Endothelial cell of umbilical vein (primary cell): ENCODE results near the gene AP3S2. TPM values are rescaled to one million over a fixed set of nuclear protein-coding genes. Genes with fewer than 3 reads are reported as not detected.

Source experiments
- BruUV-seq: library from RNA; stranded (reverse); fragments of 400-500 nt; replicated peaks from 2 replicates; lab custom pipeline; 2021; lab: Mats Ljungman, UMichigan
- CTCF ChIA-PET: fragments of 300-600, 350-600 bp; sonication (Branson Sonifier 250); formaldehyde crosslinking; loops from one replicate; lab custom pipeline; 2021; ENCODE audit warnings: antibody characterized with exemption, inconsistent platforms; lab: Charles Lee
- POLR2A ChIA-PET: fragments of 300-600, 350-600 bp; sonication (Branson Sonifier 250); formaldehyde crosslinking; loops from one replicate; lab custom pipeline; 2021; ENCODE audit warnings: antibody characterized with exemption, inconsistent platforms; lab: Charles Lee
- DNase-seq: peaks from one replicate; pipeline ENCODE4 v3.0.0-alpha.2; 2011; ENCODE audit warnings: low read depth, low spot score
- FAIRE-seq: peaks from 2 replicates; lab custom pipeline; 2011; peaks lifted over from hg19 to GRCh38; lab: Jason Lieb, UNC
- H2AFZ ChIP-seq: 2 replicates; pipeline ENCODE4 v1.6.0; 2012; ENCODE audit warnings: low read depth, low read length, control low read depth, inconsistent platforms
- H3K27ac ChIP-seq: 2 replicates; pipeline ENCODE4 v1.5.1; 2011; ENCODE audit warnings: low read depth, mild to moderate bottlenecking, control low read depth, low read length, moderate library complexity; ENCODE audit not compliant: insufficient read depth
- H3K27me3 ChIP-seq, 2 experiments: 2 replicates each; pipeline versions ENCODE4 v1.6.0 to v1.6.1; 2011; ENCODE audit warnings: low read length in 2 of 2, mixed read lengths in 1 of 2; ENCODE audit not compliant: control insufficient read depth in 2 of 2, insufficient read depth in 2 of 2
- H3K36me3 ChIP-seq, 2 experiments: 2 replicates in 1 of 2; 3 replicates in 1 of 2; pipeline ENCODE4 v1.5.1; 2011; ENCODE audit warnings: low read length in 2 of 2, mild to moderate bottlenecking in 1 of 2, moderate library complexity in 1 of 2; ENCODE audit not compliant: control insufficient read depth in 2 of 2, insufficient read depth in 2 of 2; ENCODE audit errors: extremely low read depth in 1 of 2
- H3K4me1 ChIP-seq: 3 replicates; pipeline ENCODE4 v1.5.1; 2011; ENCODE audit warnings: mild to moderate bottlenecking, low read length; ENCODE audit not compliant: control insufficient read depth, insufficient read depth; ENCODE audit errors: extremely low read depth
- H3K4me2 ChIP-seq: 2 replicates; pipeline ENCODE4 v1.6.1; 2011; ENCODE audit warnings: low read length, control low read depth, mixed read lengths; ENCODE audit not compliant: insufficient read depth
- H3K4me3 ChIP-seq, 3 experiments: fragments of 200-600 bp in 1 of 3; sonication (generic), shearing (Covaris generic) in 1 of 3; replicated peaks in 1 of 3; 2 replicates each; pipeline ENCODE4 v1.5.1; 2011 to 2016; ENCODE audit warnings: control low read depth in 3 of 3, low read length in 3 of 3, mild to moderate bottlenecking in 2 of 3, inconsistent platforms in 1 of 3, low read depth in 1 of 3, moderate library complexity in 1 of 3; ENCODE audit not compliant: insufficient read depth in 1 of 3
- H3K79me2 ChIP-seq: 2 replicates; pipeline ENCODE4 v1.6.0; 2012; ENCODE audit warnings: low read length, inconsistent platforms; ENCODE audit not compliant: control insufficient read depth, insufficient read depth
- H3K9ac ChIP-seq: replicated peaks from 2 replicates; pipeline ENCODE3; 2011; ENCODE audit warnings: low read length, control low read depth; ENCODE audit not compliant: insufficient read depth; ENCODE audit errors: extremely low read depth
- H3K9me1 ChIP-seq: replicated peaks from 3 replicates; pipeline ENCODE4 v1.6.0; 2011; ENCODE audit warnings: mild to moderate bottlenecking, low read length; ENCODE audit not compliant: control insufficient read depth, insufficient read depth; ENCODE audit errors: extremely low read depth
- H3K9me3 ChIP-seq: replicated peaks from 2 replicates; pipeline ENCODE4 v1.5.1; 2012; ENCODE audit warnings: low read length, inconsistent platforms; ENCODE audit not compliant: control insufficient read depth, insufficient read depth
- H4K20me1 ChIP-seq: replicated peaks from 2 replicates; pipeline ENCODE3; 2011; ENCODE audit warnings: mild to moderate bottlenecking, low read length; ENCODE audit not compliant: control insufficient read depth, insufficient read depth; ENCODE audit errors: extremely low read depth
- CTCF ChIP-seq, 2 donors: IDR thresholded peaks; 1 replicate in 1 of 2; 2 replicates in 1 of 2; pipeline ENCODE4 v1.5.1; 2011; ENCODE audit warnings: low read length in 2 of 2, mild to moderate bottlenecking in 2 of 2, moderate library complexity in 2 of 2, control low read depth in 1 of 2, inconsistent platforms in 1 of 2, low read depth in 1 of 2; ENCODE audit not compliant: insufficient read depth in 1 of 2; ENCODE audit errors: extremely low read depth in 1 of 2
- EZH2 ChIP-seq: IDR thresholded peaks from 2 replicates; pipeline ENCODE4 v1.6.1; 2012; ENCODE audit warnings: borderline replicate concordance, low read depth, mild to moderate bottlenecking, moderate library complexity, low read length, inconsistent platforms; ENCODE audit not compliant: severe bottlenecking
- FOS ChIP-seq: IDR thresholded peaks from 2 replicates; pipeline ENCODE4 v1.6.1; 2011; ENCODE audit warnings: mild to moderate bottlenecking, low read length, moderate library complexity, borderline replicate concordance; ENCODE audit not compliant: insufficient read depth
- JUN ChIP-seq: IDR thresholded peaks from 2 replicates; pipeline ENCODE4 v1.6.1; 2011; ENCODE audit warnings: borderline replicate concordance, low read depth; ENCODE audit not compliant: insufficient read length, insufficient read depth
- MYC ChIP-seq: IDR thresholded peaks from one replicate; pipeline ENCODE4 v1.6.1; 2011; ENCODE audit warnings: mild to moderate bottlenecking, low read depth, low read length
- POLR2A ChIP-seq: IDR thresholded peaks from 2 replicates; pipeline ENCODE4 v1.6.1; 2012; ENCODE audit warnings: low read depth, mild to moderate bottlenecking, control low read depth, low read length
- POLR2AphosphoS5 ChIP-seq: IDR thresholded peaks from 2 replicates; pipeline ENCODE4 v1.6.1; 2012; ENCODE audit warnings: low read depth, mild to moderate bottlenecking, control low read depth, low read length, moderate library complexity; ENCODE audit not compliant: insufficient read depth
- dilution Hi-C: fragments of 300-500 bp; cut with MboI; formaldehyde crosslinking; loops from one replicate; pipeline ENCODE4 v1.15.0; 2019; ENCODE audit warnings: low sequenced_read_pairs; ENCODE audit not compliant: extremely low pct_ligation_motif_present
- intact Hi-C: fragments of 100-400 bp; cut with micrococcal nuclease; formaldehyde crosslinking; loops from one replicate; pipeline ENCODE4 v1.10.0; 2022
- polyA plus RNA-seq, 4 experiments: library from polyadenylated mRNA; depleted of rRNA in 3 of 4; stranded (reverse) in 3 of 4; unstranded in 1 of 4; fragments of >200 nt; gene quantifications; 2 replicates each; pipeline versions ENCODE4 v1.2.1 to v1.2.3, GENCODE V29; 2011 to 2012; ENCODE audit warnings: missing spikeins in 1 of 4
- total RNA-seq: library from RNA; stranded (reverse); gene quantifications from 2 replicates; pipeline ENCODE4 v1.2.3, GENCODE V29; 2021

AP3S2 gene
- total and polyA plus RNA-seq, 2 donors (not counting 3 experiments of a cell fraction or from before 2014, with no cell fraction given): 14.6 to 31.1 TPM

GRCh38 chr15:89814112-89814742 lies 79.6 kb downstream of the AP3S2 start:
- POLR2A ChIA-PET: interaction anchor here (0.7 to 1.8 kb wide), 6 partner anchors 12 to 61 kb away, joined by 3 to 8 read pairs (median 4); no protein-coding TSS in a partner anchor
- dilution Hi-C loops (no loop called here), intact Hi-C loops (loop anchor here (2.0 kb wide), 2 partner anchors 19 to 61 kb away; no protein-coding TSS in a partner anchor)
- TF ChIP-seq POLR2A (no peak), JUN (no peak), MYC (no peak), CTCF (IDR thresholded peaks at IDR 0.05; ENCODE audit: extremely low read depth in 1 of 2, insufficient read depth in 1 of 2, low read depth in 1 of 2, low read length in 2 of 2) (no peak), POLR2AphosphoS5 (no peak), EZH2 (no peak), FOS (no peak)
- Histone ChIP-seq H4K20me1 (no peaks in the 10 kb centered on the region), H3K4me3 (peak overlapping the region; percentile 86 to 95 (median 94)), H2AFZ (peak overlapping the region; percentile 12), H3K4me2 (peak overlapping the region; percentile 79), H3K4me1 (peaks cover 35% of the 10 kb centered on the region), H3K27me3 (no peaks in the 10 kb centered on the region), H3K9me1 (no peaks in the 10 kb centered on the region), H3K79me2 (peaks cover 50% of the 10 kb centered on the region), H3K9ac (peak overlapping the region; percentile 90), H3K27ac (peak overlapping the region; percentile 77), H3K9me3 (no peaks in the 10 kb centered on the region), H3K36me3 (no peaks in the 10 kb centered on the region)
- no TSS peak for BruUV-seq
- FAIRE-seq: peak; percentile 26
- no peak for DNase-seq
- CTCF ChIA-PET: interaction anchor here (0.7 to 9.3 kb wide), 9 partner anchors 9 to 63 kb away, joined by 3 to 67 read pairs (median 4); no protein-coding TSS in a partner anchor
